ENCODE results near the gene ROPN1L. TPM values are rescaled to one million over a fixed set of nuclear protein-coding genes. Genes with fewer than 3 reads are reported as not detected.
A peak's percentile ranks its signal among the peaks of the same experiment; 100 is the strongest.

ROPN1L gene
- total and polyA plus RNA-seq, 10 donors = 2.0 to 27.9 (median 11.4) TPM

DNA sequence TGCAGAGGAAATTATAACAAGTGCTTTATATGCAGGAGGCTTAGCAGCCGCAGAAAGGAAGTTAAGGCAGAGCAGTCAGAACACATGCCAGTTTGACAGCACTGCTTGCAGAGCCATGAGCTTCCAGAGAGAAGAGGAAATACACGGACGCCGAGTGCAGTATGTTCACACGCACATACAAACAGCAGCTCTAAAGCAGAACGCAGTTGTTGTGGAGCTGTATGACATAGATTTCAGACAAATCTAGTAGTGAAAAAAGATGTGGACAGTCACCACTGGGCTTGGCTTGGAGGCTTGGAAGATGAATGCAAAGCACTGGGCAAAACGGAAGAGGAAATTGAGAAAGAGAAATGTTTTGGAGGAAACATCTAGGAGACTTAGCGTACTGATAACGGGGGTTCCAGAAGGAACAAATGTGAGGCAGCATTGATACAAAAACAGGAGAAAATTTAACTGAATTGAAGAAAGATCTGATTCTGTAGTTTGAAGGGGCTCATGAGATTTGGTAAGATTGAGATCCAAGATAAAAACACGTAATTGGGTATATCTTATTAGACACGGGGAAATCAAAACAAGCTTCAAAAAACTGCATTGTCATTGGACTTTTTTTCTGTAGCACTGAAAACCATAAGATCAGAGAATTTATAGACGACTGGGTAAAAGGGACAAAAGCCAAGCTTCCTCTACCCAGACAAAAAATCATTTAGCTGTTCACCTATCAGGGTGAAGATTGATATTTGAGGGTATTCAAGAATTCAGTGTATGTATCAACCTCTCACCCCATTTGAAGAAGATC, 19.6 kb upstream of the ROPN1L start:
- H3K27me3 ChIP-seq (replicated peaks in 1 of 7) = no peaks in the 10 kb centered on the region
- H3K9me3 ChIP-seq = no peaks in the 10 kb centered on the region
- H3K4me1 ChIP-seq = peaks cover 2 to 39% (median 20%) of the 10 kb centered on the region in 6 donors
- intact Hi-C loops (cut with DNase I; ENCODE audit: low total_unique reads) = loop anchor here (10.0 kb wide), 2 partner anchors 57 to 137 kb away; no protein-coding TSS in a partner anchor
- H3K4me3 ChIP-seq = peak overlapping the region in 1 of 8 donors; percentile 25
- TF ChIP-seq, protein P1, sequence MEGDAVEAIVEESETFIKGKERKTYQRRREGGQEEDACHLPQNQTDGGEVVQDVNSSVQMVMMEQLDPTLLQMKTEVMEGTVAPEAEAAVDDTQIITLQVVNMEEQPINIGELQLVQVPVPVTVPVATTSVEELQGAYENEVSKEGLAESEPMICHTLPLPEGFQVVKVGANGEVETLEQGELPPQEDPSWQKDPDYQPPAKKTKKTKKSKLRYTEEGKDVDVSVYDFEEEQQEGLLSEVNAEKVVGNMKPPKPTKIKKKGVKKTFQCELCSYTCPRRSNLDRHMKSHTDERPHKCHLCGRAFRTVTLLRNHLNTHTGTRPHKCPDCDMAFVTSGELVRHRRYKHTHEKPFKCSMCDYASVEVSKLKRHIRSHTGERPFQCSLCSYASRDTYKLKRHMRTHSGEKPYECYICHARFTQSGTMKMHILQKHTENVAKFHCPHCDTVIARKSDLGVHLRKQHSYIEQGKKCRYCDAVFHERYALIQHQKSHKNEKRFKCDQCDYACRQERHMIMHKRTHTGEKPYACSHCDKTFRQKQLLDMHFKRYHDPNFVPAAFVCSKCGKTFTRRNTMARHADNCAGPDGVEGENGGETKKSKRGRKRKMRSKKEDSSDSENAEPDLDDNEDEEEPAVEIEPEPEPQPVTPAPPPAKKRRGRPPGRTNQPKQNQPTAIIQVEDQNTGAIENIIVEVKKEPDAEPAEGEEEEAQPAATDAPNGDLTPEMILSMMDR (IDR thresholded peaks at IDR 0.05 in 8 of 11, conservative IDR thresholded peaks at IDR 0.05 in 3 of 11) = no peak
- TF ChIP-seq POLR2A (IDR thresholded peaks at IDR 0.05) (no peak), POLR2AphosphoS5 (IDR thresholded peaks at IDR 0.05) (peak in 1 of 3 donors; percentile 28)
- WGBS, 5 donors = 24 to 46% (median 41%) methylated on average over 12 of the region's 12 CpGs
- no peak for DNase-seq
- peak overlapping the region in 7 of 8 donors; percentile 31 to 72 (median 62) for H3K27ac ChIP-seq
- peaks cover 0 to 99% (median 68%) of the 10 kb centered on the region in 6 donors for H3K36me3 ChIP-seq

DNA sequence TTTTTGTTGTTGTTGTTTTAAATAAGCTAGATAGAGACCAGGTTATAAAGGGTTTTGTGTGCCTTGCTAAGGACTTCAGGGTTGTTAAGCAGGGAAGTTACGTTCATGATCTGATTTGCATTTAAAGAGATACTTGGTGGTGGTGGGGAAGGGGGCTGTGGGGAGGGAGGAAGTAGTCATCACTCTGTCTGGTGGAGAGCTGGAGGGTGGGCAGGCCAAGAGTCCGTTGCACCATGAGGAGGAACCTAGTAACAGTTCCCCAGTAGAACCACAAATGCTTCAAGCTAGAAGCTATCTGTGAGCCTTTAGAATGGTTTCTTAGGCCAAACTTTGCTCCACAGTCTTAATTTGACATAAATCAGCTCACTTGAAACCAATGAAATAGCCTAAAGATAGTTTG, 18.7 kb upstream of the ROPN1L start:
- intact Hi-C loops (cut with DNase I; ENCODE audit: low total_unique reads) = loop anchor here (10.0 kb wide), 2 partner anchors 58 to 138 kb away; no protein-coding TSS in a partner anchor
- TF ChIP-seq, protein P1 (IDR thresholded peaks at IDR 0.05 in 8 of 11, conservative IDR thresholded peaks at IDR 0.05 in 3 of 11) = no peak
- TF ChIP-seq POLR2AphosphoS5 (IDR thresholded peaks at IDR 0.05) (no peak), POLR2A (IDR thresholded peaks at IDR 0.05) (no peak)
- H3K27me3 ChIP-seq (replicated peaks in 1 of 7) = no peaks in the 10 kb centered on the region
- DNase-seq = no peak
- H3K9me3 ChIP-seq = no peaks in the 10 kb centered on the region
- peaks cover 2 to 39% (median 20%) of the 10 kb centered on the region in 6 donors for H3K4me1 ChIP-seq
- 30 to 62% (median 42%) methylated on average over 2 of the region's 2 CpGs for WGBS, 5 donors
- peak overlapping the region in 4 of 8 donors; percentile 62 to 72 (median 70) for H3K27ac ChIP-seq
- H3K4me3 ChIP-seq = no peak overlapping the region
- H3K36me3 ChIP-seq = peaks cover 0 to 99% (median 69%) of the 10 kb centered on the region in 6 donors

DNA sequence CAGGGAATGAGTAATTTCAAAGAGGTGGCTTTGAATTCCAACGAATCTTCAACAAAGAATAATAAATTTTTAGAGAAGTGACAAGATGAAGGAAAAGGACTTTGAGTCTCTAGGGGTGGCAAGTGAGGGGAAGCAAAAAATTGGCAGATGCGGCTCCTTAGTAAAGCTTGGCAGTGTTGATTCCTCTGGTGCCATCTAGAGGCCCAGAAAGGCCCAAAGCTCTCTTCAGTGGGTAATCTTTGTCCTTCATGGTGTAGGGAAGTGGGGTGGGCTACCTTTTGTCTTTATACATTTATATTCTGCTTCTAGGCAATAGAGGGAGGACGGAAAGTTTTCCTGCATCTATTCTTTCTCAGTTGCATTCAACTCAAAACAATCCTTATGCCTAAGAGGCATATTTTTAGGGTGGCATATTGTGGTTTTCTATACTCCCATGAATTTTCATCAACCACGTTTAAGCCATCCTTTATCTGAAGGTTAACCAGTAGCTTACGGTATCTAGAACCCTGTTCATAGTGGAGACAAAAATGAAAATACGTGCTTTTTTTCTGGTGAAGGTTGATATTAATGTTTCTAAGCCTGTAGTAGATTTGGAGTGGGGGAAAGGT, 17.5 kb upstream of the ROPN1L start:
- intact Hi-C loops (cut with DNase I; ENCODE audit: low total_unique reads) = loop anchor here (10.0 kb wide), 2 partner anchors 59 to 139 kb away; no protein-coding TSS in a partner anchor
- no peak for DNase-seq
- peaks cover 0 to 99% (median 63%) of the 10 kb centered on the region in 6 donors for H3K36me3 ChIP-seq
- no peaks in the 10 kb centered on the region for H3K27me3 ChIP-seq (replicated peaks in 1 of 7)
- H3K4me1 ChIP-seq = peaks cover 2 to 39% (median 20%) of the 10 kb centered on the region in 6 donors
- no peaks in the 10 kb centered on the region for H3K9me3 ChIP-seq
- H3K4me3 ChIP-seq = no peak overlapping the region
- TF ChIP-seq POLR2A (IDR thresholded peaks at IDR 0.05) (no peak), POLR2AphosphoS5 (IDR thresholded peaks at IDR 0.05) (no peak)
- TF ChIP-seq, protein P1 (IDR thresholded peaks at IDR 0.05 in 8 of 11, conservative IDR thresholded peaks at IDR 0.05 in 3 of 11) = peak in 8 of 11 experiments; percentile 12 to 58 (median 52)
- WGBS, 5 donors = 60 to 69% (median 65%) methylated on average over 6 of the region's 6 CpGs
- H3K27ac ChIP-seq = no peak overlapping the region
